ENCODE measurements around the gene LLGL1. TPM values are rescaled to one million over a fixed set of nuclear protein-coding genes. Genes with fewer than 3 reads are reported as not detected.

The LLGL1 gene
- total and polyA plus RNA-seq, 3 donors from 2014 or later, result 24.2 to 46.8 (median 40.0) TPM

DNA sequence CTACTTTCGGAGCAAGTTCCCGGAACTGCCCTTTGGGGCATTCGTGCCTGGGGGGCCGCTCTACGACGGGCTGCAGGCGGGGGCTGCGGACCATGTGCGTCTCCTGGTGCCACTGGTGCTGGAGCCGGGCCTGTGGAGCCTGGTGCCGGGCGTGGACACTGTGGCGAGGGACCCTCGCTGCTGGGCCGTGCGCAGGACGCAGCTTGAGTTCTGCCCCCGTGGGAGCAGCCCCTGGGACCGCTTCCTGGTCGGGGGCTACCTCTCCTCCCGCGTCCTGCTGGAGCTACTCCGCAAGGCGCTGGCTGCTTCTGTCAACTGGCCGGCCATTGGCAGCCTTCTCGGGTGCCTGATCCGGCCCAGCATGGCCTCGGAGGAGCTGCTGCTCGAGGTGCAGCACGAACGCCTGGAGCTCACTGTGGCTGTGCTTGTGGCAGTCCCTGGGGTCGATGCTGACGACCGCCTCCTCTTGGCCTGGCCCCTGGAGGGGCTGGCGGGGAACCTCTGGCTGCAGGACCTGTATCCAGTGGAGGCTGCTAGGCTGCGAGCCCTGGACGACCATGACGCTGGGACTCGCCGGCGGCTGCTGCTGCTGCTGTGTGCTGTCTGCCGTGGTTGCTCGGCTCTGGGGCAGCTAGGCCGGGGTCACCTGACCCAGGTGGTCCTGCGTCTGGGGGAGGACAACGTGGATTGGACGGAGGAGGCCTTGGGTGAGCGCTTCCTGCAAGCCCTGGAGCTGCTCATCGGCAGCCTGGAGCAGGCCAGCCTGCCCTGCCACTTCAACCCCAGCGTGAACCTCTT, 38.6 kb downstream of the LLGL1 start:
- no peak for DNase-seq
- Histone ChIP-seq H3K36me3 (ENCODE audit: low read depth, missing control alignments) (no peaks in the 10 kb centered on the region), H3K27ac (no peak overlapping the region), H3K9me3 (no peaks in the 10 kb centered on the region), H3K4me1 (peaks cover 15% of the 10 kb centered on the region), H3K27me3 (no peaks in the 10 kb centered on the region), H3K4me3 (no peak overlapping the region)
- TF ChIP-seq, protein P1, sequence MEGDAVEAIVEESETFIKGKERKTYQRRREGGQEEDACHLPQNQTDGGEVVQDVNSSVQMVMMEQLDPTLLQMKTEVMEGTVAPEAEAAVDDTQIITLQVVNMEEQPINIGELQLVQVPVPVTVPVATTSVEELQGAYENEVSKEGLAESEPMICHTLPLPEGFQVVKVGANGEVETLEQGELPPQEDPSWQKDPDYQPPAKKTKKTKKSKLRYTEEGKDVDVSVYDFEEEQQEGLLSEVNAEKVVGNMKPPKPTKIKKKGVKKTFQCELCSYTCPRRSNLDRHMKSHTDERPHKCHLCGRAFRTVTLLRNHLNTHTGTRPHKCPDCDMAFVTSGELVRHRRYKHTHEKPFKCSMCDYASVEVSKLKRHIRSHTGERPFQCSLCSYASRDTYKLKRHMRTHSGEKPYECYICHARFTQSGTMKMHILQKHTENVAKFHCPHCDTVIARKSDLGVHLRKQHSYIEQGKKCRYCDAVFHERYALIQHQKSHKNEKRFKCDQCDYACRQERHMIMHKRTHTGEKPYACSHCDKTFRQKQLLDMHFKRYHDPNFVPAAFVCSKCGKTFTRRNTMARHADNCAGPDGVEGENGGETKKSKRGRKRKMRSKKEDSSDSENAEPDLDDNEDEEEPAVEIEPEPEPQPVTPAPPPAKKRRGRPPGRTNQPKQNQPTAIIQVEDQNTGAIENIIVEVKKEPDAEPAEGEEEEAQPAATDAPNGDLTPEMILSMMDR (IDR thresholded peaks at IDR 0.05), result no peak
- no peak for TF ChIP-seq POLR2A (IDR thresholded peaks at IDR 0.05)
- 88 to 91% methylated on average over 5 to 43 of the region's 50 CpGs for WGBS, 2 donors
- intact Hi-C loops (cut with DNase I; ENCODE audit: low total_unique reads), result loop anchor here (10.0 kb wide), 1 partner anchor 61 kb away; no protein-coding TSS in a partner anchor

GRCh38 chr17:18267366-18267765, 41.9 kb downstream of the LLGL1 start:
- 78 to 86% methylated on average over 5 to 10 of the region's 10 CpGs for WGBS, 2 donors

DNA sequence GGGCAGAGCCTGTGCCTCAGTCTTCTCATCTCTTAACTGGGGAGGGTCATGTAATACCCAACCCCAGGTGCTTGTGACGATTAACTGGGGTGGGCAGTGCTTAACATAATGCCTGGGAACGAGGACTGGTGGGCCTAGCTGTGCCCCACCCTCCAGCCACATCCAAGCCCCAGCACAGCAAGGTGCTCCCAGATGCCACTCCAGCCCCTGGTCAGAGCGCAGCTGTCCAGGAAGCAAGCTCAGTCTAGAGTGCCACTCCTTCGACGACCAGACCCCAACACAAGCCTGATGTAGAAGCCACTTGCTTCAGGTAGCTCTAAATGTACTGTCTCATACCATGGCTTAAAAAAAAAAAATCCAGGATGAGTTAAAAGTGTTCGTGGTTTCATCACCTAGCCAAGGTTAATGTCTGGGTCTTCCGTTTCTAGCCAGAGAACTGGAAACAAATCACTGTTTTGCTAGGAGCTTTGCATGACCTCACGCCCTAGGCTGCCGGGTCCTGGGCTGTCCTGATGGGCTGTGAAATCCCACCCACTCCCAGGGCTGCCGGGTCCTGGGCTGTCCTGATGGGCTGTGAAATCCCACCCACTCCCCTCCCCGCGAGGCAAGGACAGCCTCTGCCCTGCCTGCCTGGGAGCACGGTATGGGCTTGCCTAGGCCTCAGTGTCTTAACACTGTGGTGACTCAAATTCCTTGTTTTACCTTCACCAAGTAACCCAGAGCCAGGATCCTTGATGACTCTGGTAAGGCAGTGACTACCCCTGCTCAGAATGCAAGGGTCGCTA, 42.7 kb downstream of the LLGL1 start:
- no peak overlapping the region for H3K27ac ChIP-seq

More at GRCh38 chr17:18267366-18267765, 41.9 kb downstream of the LLGL1 start:
- Histone ChIP-seq H3K9me3 (no peaks in the 10 kb centered on the region), H3K27ac (no peak overlapping the region), H3K4me1 (no peaks in the 10 kb centered on the region), H3K27me3 (no peaks in the 10 kb centered on the region), H3K36me3 (ENCODE audit: low read depth, missing control alignments) (no peaks in the 10 kb centered on the region), H3K4me3 (no peak overlapping the region)
- intact Hi-C loops (cut with DNase I; ENCODE audit: low total_unique reads), result loop anchor here (10.0 kb wide), 1 partner anchor 57 kb away; no protein-coding TSS in a partner anchor
- DNase-seq, result no peak
- TF ChIP-seq, protein P1 (IDR thresholded peaks at IDR 0.05), result no peak
- TF ChIP-seq POLR2A (IDR thresholded peaks at IDR 0.05), result no peak

GRCh38 chr17:18270046-18270931, 44.9 kb downstream of the LLGL1 start:
- Histone ChIP-seq H3K4me1 (no peaks in the 10 kb centered on the region), H3K27me3 (no peaks in the 10 kb centered on the region), H3K27ac (no peak overlapping the region), H3K9me3 (no peaks in the 10 kb centered on the region), H3K4me3 (no peak overlapping the region), H3K36me3 (ENCODE audit: low read depth, missing control alignments) (no peaks in the 10 kb centered on the region)
- TF ChIP-seq POLR2A (IDR thresholded peaks at IDR 0.05), result no peak
- TF ChIP-seq, protein P1 (IDR thresholded peaks at IDR 0.05), result no peak
- intact Hi-C loops (cut with DNase I; ENCODE audit: low total_unique reads), result no loop called here
- DNase-seq, result no peak
- WGBS, 2 donors, result 87 to 88% methylated on average over 10 to 14 of the region's 14 CpGs

More for the DNA sequence above, 42.7 kb downstream of the LLGL1 start:
- intact Hi-C loops (cut with DNase I; ENCODE audit: low total_unique reads), result loop anchor here (10.0 kb wide), 1 partner anchor 57 kb away; no protein-coding TSS in a partner anchor
- Histone ChIP-seq H3K4me3 (no peak overlapping the region), H3K4me1 (no peaks in the 10 kb centered on the region), H3K9me3 (no peaks in the 10 kb centered on the region), H3K27me3 (no peaks in the 10 kb centered on the region), H3K36me3 (ENCODE audit: low read depth, missing control alignments) (no peaks in the 10 kb centered on the region)
- no peak for TF ChIP-seq POLR2A (IDR thresholded peaks at IDR 0.05)
- TF ChIP-seq, protein P1 (IDR thresholded peaks at IDR 0.05), result no peak
- DNase-seq, result no peak
- 63 to 69% methylated on average over 12 of the region's 14 CpGs for whole genome bisulfite sequencing, 2 donors
